HG03108 (cell line): ENCODE measurements around the gene MYRF.
A peak's percentile ranks its signal among the peaks of the same experiment; 100 is the strongest.

ENCODE experiments used
- ATAC-seq: cut with Tn5 transposase; IDR thresholded peaks from one replicate; pipeline ENCODE4 v1.9.1; 2021; ENCODE audit warnings: moderate library complexity; ENCODE audit not compliant: unreplicated experiment

MYRF gene

GRCh38 chr11:61793083-61793828 lies 40.8 kb downstream of the MYRF start:
- ATAC-seq: no peak

GRCh38 chr11:61793829-61794204 lies 41.4 kb downstream of the MYRF start:
- no peak for ATAC-seq

- ATAC-seq: no peak
Measured at GRCh38 chr11:61794579-61794978, 42.1 kb downstream of the MYRF start.

- no peak for ATAC-seq
Measured at GRCh38 chr11:61795459-61795858, 43.0 kb downstream of the MYRF start.

- ATAC-seq: no peak
Measured at GRCh38 chr11:61795876-61796526, 43.6 kb downstream of the MYRF start.

- ATAC-seq: no peak
Measured at GRCh38 chr11:61797263-61797944, 45.0 kb downstream of the MYRF start.

- ATAC-seq: no peak
Measured at GRCh38 chr11:61799665-61800284, 47.3 kb downstream of the MYRF start.

- ATAC-seq: no peak
Measured at GRCh38 chr11:61800331-61801281, 48.2 kb downstream of the MYRF start.

- no peak for ATAC-seq
Measured at GRCh38 chr11:61802605-61803004, 50.2 kb downstream of the MYRF start.

- ATAC-seq: no peak
Measured at GRCh38 chr11:61803889-61804647, 51.6 kb downstream of the MYRF start.

GRCh38 chr11:61805146-61805545 lies 52.7 kb downstream of the MYRF start:
- no peak for ATAC-seq

GRCh38 chr11:61806785-61807184 lies 54.3 kb downstream of the MYRF start:
- no peak for ATAC-seq

GRCh38 chr11:61810671-61811175 lies 58.3 kb downstream of the MYRF start:
- no peak for ATAC-seq

GRCh38 chr11:61811831-61812230 lies 59.4 kb downstream of the MYRF start:
- ATAC-seq: no peak

- ATAC-seq: no peak
Measured at GRCh38 chr11:61812736-61813411, 60.4 kb downstream of the MYRF start.

GRCh38 chr11:61814247-61814957 lies 62.0 kb downstream of the MYRF start:
- ATAC-seq: no peak

- ATAC-seq: peak; percentile 58
Measured at GRCh38 chr11:61814958-61815789, 62.7 kb downstream of the MYRF start.
